ENCODE results near the gene ELMO3.

The ELMO3 gene

GRCh38 chr16:67235816-67236562 lies 37.1 kb downstream of the ELMO3 start:
- DNase-seq (ENCODE audit: extremely low read depth, low read depth): no peak
- TF ChIP-seq CTCF (IDR thresholded peaks at IDR 0.05; ENCODE audit: low read depth, low read length): no peak

- no peak for TF ChIP-seq CTCF (IDR thresholded peaks at IDR 0.05; ENCODE audit: low read depth, low read length)
- no peak for DNase-seq (ENCODE audit: extremely low read depth, low read depth)
These were observed 37.8 kb downstream of the ELMO3 start for GRCh38 chr16:67236563-67237395.

GRCh38 chr16:67237396-67238277 lies 38.7 kb downstream of the ELMO3 start:
- no peak for TF ChIP-seq CTCF (IDR thresholded peaks at IDR 0.05; ENCODE audit: low read depth, low read length)
- no peak for DNase-seq (ENCODE audit: extremely low read depth, low read depth)

- TF ChIP-seq CTCF (IDR thresholded peaks at IDR 0.05; ENCODE audit: low read depth, low read length): no peak
- DNase-seq (ENCODE audit: extremely low read depth, low read depth): no peak
These were observed 39.3 kb downstream of the ELMO3 start for GRCh38 chr16:67238278-67238575.

- no peak for DNase-seq (ENCODE audit: extremely low read depth, low read depth)
- TF ChIP-seq CTCF (IDR thresholded peaks at IDR 0.05; ENCODE audit: low read depth, low read length): no peak
These were observed 40.0 kb downstream of the ELMO3 start for GRCh38 chr16:67238806-67239470.

DNA sequence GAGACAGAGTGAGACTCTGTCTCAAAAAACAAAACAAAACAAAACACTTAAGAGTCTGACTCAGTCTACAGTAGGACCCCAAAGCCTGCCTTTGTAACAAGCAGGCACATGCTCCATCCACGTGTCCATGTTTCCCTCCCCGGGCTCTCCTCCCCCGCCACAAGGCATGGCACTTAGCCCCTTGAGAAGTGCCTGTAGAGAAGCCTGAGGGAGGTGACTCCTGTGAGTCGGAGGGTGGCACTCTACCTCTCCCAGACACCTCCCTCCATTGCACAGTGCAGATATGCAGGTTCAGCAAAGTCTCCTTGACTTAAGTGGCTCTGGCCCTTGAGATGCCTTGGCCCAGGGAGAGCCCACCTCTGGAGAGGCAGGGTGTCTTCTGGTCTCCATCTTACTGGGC lies 41.6 kb downstream of the ELMO3 start:
- no peak for DNase-seq (ENCODE audit: extremely low read depth, low read depth)
- no peak for TF ChIP-seq CTCF (IDR thresholded peaks at IDR 0.05; ENCODE audit: low read depth, low read length)

All from AG09319 (cell line).